IMR-90 (cell line): ENCODE measurements around the gene PTPN7. TPM values are rescaled to one million over a fixed set of nuclear protein-coding genes. Genes with fewer than 3 reads are reported as not detected.

Experiments used
- ATAC-seq: fragments of 200-7000 bp; cut with Tn5 transposase; 2 replicates; pipeline ENCODE4 v1.9.1; 2020; ENCODE audit warnings: low read depth, mild to moderate bottlenecking, moderate library complexity
- BruUV-seq: library from RNA; stranded (reverse); fragments of 400-500 nt; replicated peaks from 2 replicates; lab custom pipeline; 2021; lab: Mats Ljungman, UMichigan
- CTCF ChIA-PET: fragments of 300-600 bp; formaldehyde crosslinking; extraction: SDS; loops from one replicate; lab custom pipeline; 2021; ENCODE audit warnings: antibody characterized with exemption; lab: Yijun Ruan, JAX
- POLR2A ChIA-PET: fragments of 300-600 bp; sonication (Branson Sonifier 250); formaldehyde crosslinking; loops from one replicate; lab custom pipeline; 2022; ENCODE audit warnings: antibody characterized with exemption; ENCODE audit not compliant: unreplicated experiment; lab: Charles Lee
- DNase-seq: peaks from one replicate; pipeline ENCODE4 v3.0.0; 2013
- H2AFZ ChIP-seq: replicated peaks from 2 replicates; pipeline ENCODE3; 2013; ENCODE audit warnings: low read length, mild to moderate bottlenecking; ENCODE audit not compliant: poor library complexity
- H2AK5ac ChIP-seq: 2 replicates; pipeline ENCODE4 v1.6.1; 2013; ENCODE audit warnings: low read depth, low read length, inconsistent platforms
- H2AK9ac ChIP-seq: replicated peaks from 2 replicates; pipeline ENCODE3; 2013; ENCODE audit warnings: mild to moderate bottlenecking, low read depth, low read length, moderate library complexity; ENCODE audit not compliant: poor library complexity
- H2BK120ac ChIP-seq: 2 replicates; pipeline ENCODE4 v1.6.1; 2013; ENCODE audit warnings: low read depth, low read length, inconsistent platforms
- H2BK15ac ChIP-seq: 3 replicates; pipeline ENCODE4 v1.6.1; 2013; ENCODE audit warnings: low read depth, low read length, inconsistent platforms
- H2BK20ac ChIP-seq: 2 replicates; pipeline ENCODE4 v1.6.1; 2013; ENCODE audit warnings: low read depth, mild to moderate bottlenecking, inconsistent platforms, low read length, moderate library complexity
- H2BK5ac ChIP-seq: 2 replicates; pipeline ENCODE4 v1.6.1; 2013; ENCODE audit warnings: mild to moderate bottlenecking, low read depth, low read length, inconsistent platforms; ENCODE audit not compliant: poor library complexity, severe bottlenecking
- H3K14ac ChIP-seq: replicated peaks from 2 replicates; pipeline ENCODE4 v1.6.1; 2013; ENCODE audit warnings: low read depth, low read length, inconsistent platforms
- H3K18ac ChIP-seq: 2 replicates; pipeline ENCODE4 v1.6.1; 2013; ENCODE audit warnings: low read depth, low read length, control low read depth
- H3K23ac ChIP-seq: 2 replicates; pipeline ENCODE4 v1.6.1; 2013; ENCODE audit warnings: low read depth, low read length, inconsistent platforms
- H3K27ac ChIP-seq: 2 replicates; pipeline ENCODE4 v1.5.1; 2013; ENCODE audit warnings: mild to moderate bottlenecking, control low read depth, low read length; ENCODE audit not compliant: insufficient read depth
- H3K27me3 ChIP-seq: 2 replicates; pipeline ENCODE4 v1.6.1; 2013; ENCODE audit warnings: low read length; ENCODE audit not compliant: control insufficient read depth, insufficient read depth
- H3K36me3 ChIP-seq: 2 replicates; pipeline ENCODE4 v1.6.1; 2013; ENCODE audit warnings: low read length, mixed read lengths; ENCODE audit not compliant: control insufficient read depth, insufficient read depth
- H3K4ac ChIP-seq: 2 replicates; pipeline ENCODE4 v1.6.1; 2013; ENCODE audit warnings: low read depth, low read length, inconsistent platforms
- H3K4me1 ChIP-seq: 2 replicates; pipeline ENCODE4 v1.6.1; 2013; ENCODE audit warnings: low read length, mixed read lengths; ENCODE audit not compliant: control insufficient read depth, insufficient read depth
- H3K4me2 ChIP-seq: 2 replicates; pipeline ENCODE4 v1.6.1; 2013; ENCODE audit warnings: low read depth, mild to moderate bottlenecking, control low read depth, low read length, moderate library complexity
- H3K4me3 ChIP-seq: 2 replicates; pipeline ENCODE4 v1.5.1; 2013; ENCODE audit warnings: low read depth, mild to moderate bottlenecking, control low read depth, low read length, moderate library complexity; ENCODE audit not compliant: insufficient read depth
- H3K56ac ChIP-seq: 2 replicates; pipeline ENCODE4 v1.6.1; 2013; ENCODE audit warnings: low read length, inconsistent platforms; ENCODE audit not compliant: insufficient read depth; ENCODE audit errors: extremely low read depth
- H3K79me1 ChIP-seq, 2 experiments: 2 replicates each; pipeline ENCODE4 v1.6.1; 2013; ENCODE audit warnings: low read length in 2 of 2, inconsistent platforms in 1 of 2, low read depth in 1 of 2
- H3K9ac ChIP-seq: 2 replicates; pipeline ENCODE4 v1.6.1; 2013; ENCODE audit warnings: low read depth, low read length, control low read depth
- H3K9me1 ChIP-seq: 2 replicates; pipeline ENCODE4 v1.6.1; 2013; ENCODE audit warnings: low read length, inconsistent platforms; ENCODE audit not compliant: insufficient read depth
- H3K9me3 ChIP-seq: 2 replicates; pipeline ENCODE4 v1.6.1; 2013; ENCODE audit warnings: low read length; ENCODE audit not compliant: control insufficient read depth, insufficient read depth
- H4K20me1 ChIP-seq: 2 replicates; pipeline ENCODE4 v1.6.1; 2013; ENCODE audit warnings: low read length, inconsistent platforms; ENCODE audit not compliant: insufficient read depth
- H4K5ac ChIP-seq: 2 replicates; pipeline ENCODE4 v1.6.1; 2013; ENCODE audit warnings: mild to moderate bottlenecking, low read depth, low read length, control low read depth
- H4K8ac ChIP-seq, 2 experiments: 2 replicates each; pipeline ENCODE4 v1.6.1; 2013; ENCODE audit warnings: low read depth in 2 of 2, low read length in 2 of 2, control low read depth in 1 of 2, inconsistent platforms in 1 of 2
- H4K91ac ChIP-seq: 2 replicates; pipeline ENCODE4 v1.6.1; 2013; ENCODE audit warnings: low read depth, low read length, inconsistent platforms; ENCODE audit not compliant: insufficient read depth
- BHLHE40 ChIP-seq: fragments of 150-350 bp; IDR thresholded peaks from 2 replicates; pipeline ENCODE4 v1.6.1; 2016; ENCODE audit warnings: mild to moderate bottlenecking, low read depth, low read length
- CEBPB ChIP-seq: IDR thresholded peaks from 2 replicates; pipeline ENCODE4 v1.6.1; 2012; ENCODE audit warnings: low read depth, low read length, improper control_type of control experiment
- CHD1 ChIP-seq: IDR thresholded peaks from 2 replicates; pipeline ENCODE4 v1.6.1; 2012; ENCODE audit warnings: low read depth, low read length, improper control_type of control experiment
- CTCF ChIP-seq: conservative IDR thresholded peaks from 2 replicates; pipeline ENCODE4 v1.5.1; 2012; ENCODE audit warnings: mild to moderate bottlenecking, low read depth, low read length, improper control_type of control experiment
- ELK1 ChIP-seq: fragments of 150-350 bp; IDR thresholded peaks from 2 replicates; pipeline ENCODE4 v1.6.1; 2016; ENCODE audit warnings: low read depth, mild to moderate bottlenecking, low read length, moderate library complexity, borderline replicate concordance
- FOS ChIP-seq: fragments of 150-350 bp; IDR thresholded peaks from 2 replicates; pipeline ENCODE4 v1.6.1; 2016; ENCODE audit warnings: low read depth, low read length
- MAFK ChIP-seq: IDR thresholded peaks from 2 replicates; pipeline ENCODE4 v1.6.1; 2012; ENCODE audit warnings: low read depth, low read length, improper control_type of control experiment
- MAZ ChIP-seq: IDR thresholded peaks from 2 replicates; pipeline ENCODE4 v1.6.1; 2012; ENCODE audit warnings: low read depth, mild to moderate bottlenecking, low read length, improper control_type of control experiment, moderate library complexity, borderline replicate concordance
- MXI1 ChIP-seq: IDR thresholded peaks from 2 replicates; pipeline ENCODE4 v1.6.1; 2012; ENCODE audit warnings: low read depth, mild to moderate bottlenecking, low read length, moderate library complexity, borderline replicate concordance
- NFE2L2 ChIP-seq: fragments of 150-350 bp; IDR thresholded peaks from 2 replicates; pipeline ENCODE4 v1.6.1; 2016; ENCODE audit warnings: low read depth, mild to moderate bottlenecking, low read length
- POLR2A ChIP-seq: IDR thresholded peaks from 2 replicates; pipeline ENCODE4 v1.6.1; 2012; ENCODE audit warnings: mild to moderate bottlenecking, low read depth, low read length
- RAD21 ChIP-seq: IDR thresholded peaks from 2 replicates; pipeline ENCODE4 v1.6.1; 2012; ENCODE audit warnings: low read length, improper control_type of control experiment
- RCOR1 ChIP-seq: IDR thresholded peaks from 2 replicates; pipeline ENCODE4 v1.6.1; 2012; ENCODE audit warnings: mild to moderate bottlenecking, low read length, improper control_type of control experiment; ENCODE audit not compliant: insufficient replicate concordance
- RFX5 ChIP-seq: IDR thresholded peaks from 2 replicates; pipeline ENCODE4 v1.8.0; 2012; ENCODE audit warnings: low read depth, mild to moderate bottlenecking, low read length, moderate library complexity
- SMC3 ChIP-seq: fragments of 150-350 bp; IDR thresholded peaks from 2 replicates; pipeline ENCODE4 v1.6.1; 2016; ENCODE audit warnings: low read depth, mild to moderate bottlenecking, antibody characterized with exemption, low read length, moderate library complexity
- USF2 ChIP-seq: fragments of 150-350 bp; IDR thresholded peaks from 2 replicates; pipeline ENCODE4 v1.6.1; 2017; ENCODE audit warnings: mild to moderate bottlenecking, antibody characterized with exemption, low read length, low read depth
- WGBS, 2 experiments: methylation state at CpG; one replicate each; pipeline versions ENCODE4 v1.1.5 to v1.1.7; 2013; ENCODE audit warnings: missing lambda C conversion rate in 2 of 2; ENCODE audit not compliant: insufficient read length in 1 of 2; ENCODE audit errors: extremely low coverage in 2 of 2; 5-methylcytosine and 5-hydroxymethylcytosine counted together
- dilution Hi-C: fragments of 300-500 bp; cut with HindIII; formaldehyde crosslinking; loops from one replicate; pipeline ENCODE4 v1.14.3; 2018; ENCODE audit warnings: low sequenced_read_pairs; ENCODE audit not compliant: unreplicated experiment
- in situ Hi-C: fragments of 300-500 bp; cut with MboI; formaldehyde crosslinking; loops from 3 replicates; pipeline ENCODE4 v1.14.3; 2019; ENCODE audit warnings: low sequenced_read_pairs, inconsistent platforms, mixed read lengths
- intact Hi-C: fragments of 100-400 bp; cut with micrococcal nuclease; formaldehyde crosslinking; loops from 2 replicates; pipeline ENCODE4 v1.10.0; 2022
- polyA plus RNA-seq, 3 experiments: library from polyadenylated mRNA; depleted of rRNA; stranded (reverse); fragments of >200 nt; gene quantifications; 2 replicates each; pipeline ENCODE4 v1.2.3, GENCODE V29; 2012; ENCODE audit warnings: low replicate concordance in 1 of 3
- total RNA-seq: library from RNA; depleted of rRNA; stranded (reverse); fragments of >200 nt; gene quantifications from 2 replicates; pipeline ENCODE4 v1.2.3, GENCODE V29; 2012

Gene PTPN7
- total and polyA plus RNA-seq, 2 of the 4 experiments (the other 2 are of a cell fraction), result 0.05 TPM; not detected in 1

DNA sequence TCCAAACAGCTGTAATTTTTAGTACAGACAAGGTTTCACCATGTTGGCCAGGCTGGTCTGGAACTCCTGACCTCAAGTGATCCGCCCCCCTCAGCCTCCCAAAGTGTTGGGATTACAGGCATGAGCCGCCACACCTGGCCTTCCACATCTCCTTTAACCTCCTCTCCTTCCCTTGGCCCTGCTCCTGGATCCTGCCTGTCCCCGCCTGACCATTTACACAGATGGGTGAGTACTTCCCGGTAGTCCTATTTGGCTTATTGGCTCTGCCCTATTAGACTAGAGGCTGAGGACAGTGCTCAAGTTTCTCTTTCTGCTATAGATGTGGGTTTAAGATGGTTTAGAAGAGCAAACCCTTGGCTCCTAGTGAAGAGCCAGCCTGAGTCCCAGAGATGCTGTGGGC is 7.1 kb downstream of the PTPN7 start:
- CTCF ChIA-PET, result no interaction called here

More for the DNA sequence above, 7.1 kb downstream of the PTPN7 start:
- Histone ChIP-seq H4K8ac (no peak overlapping the region), H3K27me3 (peaks cover 25% of the 10 kb centered on the region), H3K4ac (no peak overlapping the region), H3K14ac (no peak overlapping the region), H2BK20ac (no peak overlapping the region), H3K56ac (no peak overlapping the region), H2AK9ac (no peak overlapping the region), H2BK5ac (no peak overlapping the region), H3K4me2 (no peak overlapping the region), H3K18ac (no peak overlapping the region), H2AK5ac (no peak overlapping the region), H3K27ac (no peak overlapping the region), H3K9me3 (no peaks in the 10 kb centered on the region), H3K4me3 (no peak overlapping the region), H2AFZ (no peak overlapping the region), H3K4me1 (no peaks in the 10 kb centered on the region), H3K9ac (no peak overlapping the region), H3K36me3 (no peaks in the 10 kb centered on the region), H3K9me1 (no peaks in the 10 kb centered on the region), H3K79me1 (no peaks in the 10 kb centered on the region), H3K23ac (no peak overlapping the region), H4K20me1 (no peaks in the 10 kb centered on the region), H4K5ac (no peak overlapping the region), H2BK120ac (no peak overlapping the region), H2BK15ac (no peak overlapping the region), H4K91ac (no peak overlapping the region)
- DNase-seq (no peak), ATAC-seq (no peak)
- no peak for TF ChIP-seq MXI1
- no peak for TF ChIP-seq RFX5
- TF ChIP-seq CEBPB, result no peak
- TF ChIP-seq CHD1, result no peak
- no peak for TF ChIP-seq BHLHE40
- no peak for TF ChIP-seq RAD21
- TF ChIP-seq RCOR1, result no peak
- TF ChIP-seq USF2, result no peak
- TF ChIP-seq MAZ, result no peak
- TF ChIP-seq MAFK, result no peak
- TF ChIP-seq CTCF, result no peak
- no peak for TF ChIP-seq NFE2L2
- TF ChIP-seq SMC3, result no peak
- TF ChIP-seq ELK1, result no peak
- TF ChIP-seq POLR2A, result no peak
- TF ChIP-seq FOS, result no peak
- dilution Hi-C loops (no loop called here), in situ Hi-C loops (no loop called here), intact Hi-C loops (no loop called here)
- no TSS peak for BruUV-seq
- POLR2A ChIA-PET, result no interaction called here
- 74% methylated on average over 3 of the region's 4 CpGs; no CpG with 5 or more reads in 1 of the 2 experiments for WGBS, 2 experiments
